ENCODE results near the gene WDR5.

- no peak for TF ChIP-seq EZH2phosphoT487 (IDR thresholded peaks at IDR 0.05; ENCODE audit: insufficient read depth, low read depth)
- TF ChIP-seq EZH2 (IDR thresholded peaks at IDR 0.05; ENCODE audit: insufficient read depth, poor library complexity, severe bottlenecking), result no peak
Observed at GRCh38 chr9:134156564-134157377, 20.9 kb downstream of the WDR5 start.

Data from GM23248 (cell line).